Ascending aorta (tissue), 2 donors: ENCODE results near the gene GPR176. TPM values are rescaled to one million over a fixed set of nuclear protein-coding genes. Genes with fewer than 3 reads are reported as not detected.

Experiments
- DNase-seq, 2 donors: peaks; one replicate each; pipeline ENCODE4 v3.0.0-alpha.2; 2019; ENCODE audit warnings: low spot score in 2 of 2
- H3K27ac ChIP-seq, 2 donors: fragments of 200-600 bp; sonication (generic); one replicate each; pipeline ENCODE4 v1.5.1; 2016 to 2017; ENCODE audit warnings: mild to moderate bottlenecking in 1 of 2
- H3K27me3 ChIP-seq: fragments of 200-600 bp; sonication (generic); one replicate; pipeline ENCODE4 v1.5.1; 2017
- H3K36me3 ChIP-seq, 2 donors: fragments of 200-600 bp; sonication (generic); one replicate each; pipeline ENCODE4 v1.5.1; 2016
- H3K4me1 ChIP-seq, 2 donors: fragments of 200-600 bp; sonication (generic); one replicate each; pipeline ENCODE4 v1.5.1; 2016 to 2017; ENCODE audit warnings: mild to moderate bottlenecking in 1 of 2
- H3K4me3 ChIP-seq, 2 donors: fragments of 200-600 bp; sonication (generic); one replicate each; pipeline ENCODE4 v1.5.1; 2016 to 2017; ENCODE audit warnings: mild to moderate bottlenecking in 1 of 2
- H3K9me3 ChIP-seq, 2 donors: fragments of 200-600 bp; sonication (generic); one replicate each; pipeline ENCODE4 v1.5.1; 2016
- intact Hi-C: fragments of 100-400 bp; cut with DNase I; formaldehyde crosslinking; loops from one replicate; pipeline ENCODE4 v1.15.1; 2023
- total RNA-seq: library from RNA; depleted of rRNA; stranded (reverse); fragments of >200 nt; gene quantifications from one replicate; pipeline ENCODE4 v1.1.0, GENCODE V29; 2016
- TF ChIP-seq, protein P1 (sequence below), 3 experiments: fragments of 200-600 bp in 2 of 3; fragments of 450-650 bp in 1 of 3; sonication (generic) in 2 of 3; IDR thresholded peaks; one replicate each; pipeline ENCODE4 v1.5.1; 2016 to 2019; ENCODE audit warnings: antibody characterized with exemption in 3 of 3, mild to moderate bottlenecking in 1 of 3, moderate library complexity in 1 of 3

Gene GPR176
- total RNA-seq, 1 donor from 2014 or later, result 99.1 TPM

- Histone ChIP-seq H3K27ac (no peak overlapping the region), H3K27me3 (no peaks in the 10 kb centered on the region), H3K4me3 (no peak overlapping the region), H3K9me3 (no peaks in the 10 kb centered on the region), H3K36me3 (peaks cover 0 to 6% of the 10 kb centered on the region in 2 donors), H3K4me1 (no peaks in the 10 kb centered on the region)
- intact Hi-C loops, result no loop called here
- TF ChIP-seq, protein P1, sequence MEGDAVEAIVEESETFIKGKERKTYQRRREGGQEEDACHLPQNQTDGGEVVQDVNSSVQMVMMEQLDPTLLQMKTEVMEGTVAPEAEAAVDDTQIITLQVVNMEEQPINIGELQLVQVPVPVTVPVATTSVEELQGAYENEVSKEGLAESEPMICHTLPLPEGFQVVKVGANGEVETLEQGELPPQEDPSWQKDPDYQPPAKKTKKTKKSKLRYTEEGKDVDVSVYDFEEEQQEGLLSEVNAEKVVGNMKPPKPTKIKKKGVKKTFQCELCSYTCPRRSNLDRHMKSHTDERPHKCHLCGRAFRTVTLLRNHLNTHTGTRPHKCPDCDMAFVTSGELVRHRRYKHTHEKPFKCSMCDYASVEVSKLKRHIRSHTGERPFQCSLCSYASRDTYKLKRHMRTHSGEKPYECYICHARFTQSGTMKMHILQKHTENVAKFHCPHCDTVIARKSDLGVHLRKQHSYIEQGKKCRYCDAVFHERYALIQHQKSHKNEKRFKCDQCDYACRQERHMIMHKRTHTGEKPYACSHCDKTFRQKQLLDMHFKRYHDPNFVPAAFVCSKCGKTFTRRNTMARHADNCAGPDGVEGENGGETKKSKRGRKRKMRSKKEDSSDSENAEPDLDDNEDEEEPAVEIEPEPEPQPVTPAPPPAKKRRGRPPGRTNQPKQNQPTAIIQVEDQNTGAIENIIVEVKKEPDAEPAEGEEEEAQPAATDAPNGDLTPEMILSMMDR (IDR thresholded peaks at IDR 0.05), result no peak
- DNase-seq, result no peak
Measured at GRCh38 chr15:39808909-39809308, 111.2 kb downstream of the GPR176 start.

DNA sequence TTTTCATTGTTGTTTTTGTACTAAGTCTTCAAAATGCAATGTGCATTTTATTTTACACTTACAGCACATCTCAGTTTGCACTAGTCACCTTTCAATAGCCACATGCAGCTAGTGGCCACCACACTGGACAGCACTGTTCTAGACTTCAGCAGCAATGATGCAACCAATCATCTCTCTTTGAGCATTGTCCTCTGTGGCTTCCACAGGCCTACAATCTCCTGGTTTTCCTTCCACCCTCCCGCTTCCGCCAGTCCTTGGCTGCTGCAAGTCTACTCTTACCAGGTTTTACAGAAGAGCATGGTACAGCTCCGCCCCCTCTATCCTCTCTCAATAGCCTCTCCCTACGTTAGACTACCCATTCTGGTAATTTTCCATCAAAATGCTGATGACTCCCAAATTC is 112.3 kb downstream of the GPR176 start:
- TF ChIP-seq, protein P1 (IDR thresholded peaks at IDR 0.05), result no peak
- intact Hi-C loops, result no loop called here
- H3K4me3 ChIP-seq, result no peak overlapping the region
- no peak overlapping the region for H3K27ac ChIP-seq
- DNase-seq, result no peak
- H3K36me3 ChIP-seq, result peaks cover 0 to 6% of the 10 kb centered on the region in 2 donors
- no peaks in the 10 kb centered on the region for H3K27me3 ChIP-seq
- no peaks in the 10 kb centered on the region for H3K9me3 ChIP-seq
- no peaks in the 10 kb centered on the region for H3K4me1 ChIP-seq

GRCh38 chr15:39804026-39804425 is 116.0 kb downstream of the GPR176 start:
- DNase-seq, result no peak
- Histone ChIP-seq H3K4me1 (no peaks in the 10 kb centered on the region), H3K9me3 (no peaks in the 10 kb centered on the region), H3K4me3 (no peak overlapping the region), H3K27me3 (no peaks in the 10 kb centered on the region), H3K36me3 (peaks cover 16 to 22% of the 10 kb centered on the region in 2 donors), H3K27ac (no peak overlapping the region)
- intact Hi-C loops, result no loop called here
- TF ChIP-seq, protein P1 (IDR thresholded peaks at IDR 0.05), result no peak

- H3K9me3 ChIP-seq, result no peaks in the 10 kb centered on the region
- no peak overlapping the region for H3K4me3 ChIP-seq
- intact Hi-C loops, result no loop called here
- TF ChIP-seq, protein P1 (IDR thresholded peaks at IDR 0.05), result no peak
- no peaks in the 10 kb centered on the region for H3K27me3 ChIP-seq
- peaks cover 16 to 29% of the 10 kb centered on the region in 2 donors for H3K36me3 ChIP-seq
- no peak overlapping the region for H3K27ac ChIP-seq
- H3K4me1 ChIP-seq, result no peaks in the 10 kb centered on the region
- DNase-seq, result no peak
Measured at GRCh38 chr15:39803016-39803415, 117.0 kb downstream of the GPR176 start.

GRCh38 chr15:39801641-39802309 is 118.3 kb downstream of the GPR176 start:
- TF ChIP-seq, protein P1 (IDR thresholded peaks at IDR 0.05), result peak in 2 of 3 experiments; percentile 3 to 25
- H3K4me1 ChIP-seq, result no peaks in the 10 kb centered on the region
- no peak overlapping the region for H3K4me3 ChIP-seq
- no peak overlapping the region for H3K27ac ChIP-seq
- DNase-seq, result no peak
- intact Hi-C loops, result no loop called here
- no peaks in the 10 kb centered on the region for H3K27me3 ChIP-seq
- peaks cover 16 to 31% of the 10 kb centered on the region in 2 donors for H3K36me3 ChIP-seq
- H3K9me3 ChIP-seq, result no peaks in the 10 kb centered on the region
